ENCODE data around the gene KLF4. TPM values are rescaled to one million over a fixed set of nuclear protein-coding genes. Genes with fewer than 3 reads are reported as not detected.

KLF4 gene
- total RNA-seq, 4 donors from 2014 or later: 41.9 to 87.5 (median 63.7) TPM

DNA sequence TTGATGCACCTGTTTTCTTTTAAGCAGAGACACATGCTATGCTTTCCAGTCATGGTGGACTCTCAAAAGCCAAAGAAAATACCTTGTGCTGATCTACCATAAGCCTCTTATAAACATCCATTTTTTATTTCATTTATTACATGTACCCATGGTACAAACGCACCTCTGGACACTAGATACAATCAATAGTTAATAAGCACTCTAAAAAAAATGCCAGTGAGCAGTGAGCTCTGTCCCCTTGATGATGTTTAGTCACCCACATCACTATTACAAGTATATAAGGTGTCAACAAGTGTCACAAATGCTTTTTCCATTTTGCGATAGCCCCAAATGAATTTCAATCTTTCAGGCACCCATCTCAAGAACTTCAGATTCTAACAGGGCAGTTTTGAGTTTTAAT, 5.9 kb downstream of the KLF4 start:
- Histone ChIP-seq H3K27ac (replicated peaks in 1 of 4) (peak overlapping the region in 3 of 4 donors; percentile 37 to 95 (median 94)), H3K36me3 (peaks cover 0 to 37% (median 22%) of the 10 kb centered on the region in 4 donors), H3K27me3 (no peaks in the 10 kb centered on the region), H3K9me3 (no peaks in the 10 kb centered on the region), H3K4me3 (peak overlapping the region in 2 of 4 donors; percentile 82 to 94), H3K4me1 (peaks cover 6 to 47% (median 40%) of the 10 kb centered on the region in 4 donors)
- WGBS: 69% methylated on average over 2 of the region's 2 CpGs
- intact Hi-C loops (cut with DNase I): loop anchor here (5.0 to 10.0 kb wide), 5 partner anchors 411 to 1084 kb away; no protein-coding TSS in a partner anchor
- no peak for TF ChIP-seq CTCF (IDR thresholded peaks at IDR 0.05)
- TF ChIP-seq EP300 (IDR thresholded peaks at IDR 0.05): no peak
- TF ChIP-seq POLR2AphosphoS5 (IDR thresholded peaks at IDR 0.05): no peak
- TF ChIP-seq POLR2A (IDR thresholded peaks at IDR 0.05; ENCODE audit: low read depth): no peak
- no peak for DNase-seq (ENCODE audit: extremely low spot score)

- intact Hi-C loops (cut with DNase I): loop anchor here (5.0 to 10.0 kb wide), 5 partner anchors 414 to 1086 kb away; no protein-coding TSS in a partner anchor
- H3K4me1 ChIP-seq: peaks cover 0 to 27% (median 16%) of the 10 kb centered on the region in 4 donors
- H3K36me3 ChIP-seq: peaks cover 0 to 15% (median 7%) of the 10 kb centered on the region in 4 donors
- H3K27ac ChIP-seq (replicated peaks in 1 of 4): peak overlapping the region in 3 of 4 donors; percentile 3 to 51 (median 12)
- H3K4me3 ChIP-seq: no peak overlapping the region
- TF ChIP-seq EP300 (IDR thresholded peaks at IDR 0.05) (no peak), CTCF (IDR thresholded peaks at IDR 0.05) (peak in 1 of 3 experiments; percentile 12)
- no peak for DNase-seq (ENCODE audit: extremely low spot score)
- H3K27me3 ChIP-seq: no peaks in the 10 kb centered on the region
- no peaks in the 10 kb centered on the region for H3K9me3 ChIP-seq
- WGBS: 38% methylated on average over 4 of the region's 4 CpGs
These were observed 8.5 kb downstream of the KLF4 start for GRCh38 chr9:107481035-107481434.

GRCh38 chr9:107480386-107480789, 9.2 kb downstream of the KLF4 start:
- peak overlapping the region in 2 of 4 donors; percentile 16 to 23 for H3K4me3 ChIP-seq
- no peak for DNase-seq (ENCODE audit: extremely low spot score)
- H3K9me3 ChIP-seq: no peaks in the 10 kb centered on the region
- TF ChIP-seq CTCF (IDR thresholded peaks at IDR 0.05) (no peak), POLR2AphosphoS5 (IDR thresholded peaks at IDR 0.05) (no peak), POLR2A (IDR thresholded peaks at IDR 0.05; ENCODE audit: low read depth) (no peak), EP300 (IDR thresholded peaks at IDR 0.05) (no peak)
- intact Hi-C loops (cut with DNase I): loop anchor here (5.0 to 10.0 kb wide), 5 partner anchors 414 to 1087 kb away; no protein-coding TSS in a partner anchor
- peak overlapping the region in 3 of 4 donors; percentile 3 to 51 (median 12) for H3K27ac ChIP-seq (replicated peaks in 1 of 4)
- peaks cover 0 to 20% (median 10%) of the 10 kb centered on the region in 4 donors for H3K4me1 ChIP-seq
- peaks cover 0 to 8% (median 4%) of the 10 kb centered on the region in 4 donors for H3K36me3 ChIP-seq
- H3K27me3 ChIP-seq: no peaks in the 10 kb centered on the region
- 42% methylated on average over 12 of the region's 12 CpGs for WGBS

DNA sequence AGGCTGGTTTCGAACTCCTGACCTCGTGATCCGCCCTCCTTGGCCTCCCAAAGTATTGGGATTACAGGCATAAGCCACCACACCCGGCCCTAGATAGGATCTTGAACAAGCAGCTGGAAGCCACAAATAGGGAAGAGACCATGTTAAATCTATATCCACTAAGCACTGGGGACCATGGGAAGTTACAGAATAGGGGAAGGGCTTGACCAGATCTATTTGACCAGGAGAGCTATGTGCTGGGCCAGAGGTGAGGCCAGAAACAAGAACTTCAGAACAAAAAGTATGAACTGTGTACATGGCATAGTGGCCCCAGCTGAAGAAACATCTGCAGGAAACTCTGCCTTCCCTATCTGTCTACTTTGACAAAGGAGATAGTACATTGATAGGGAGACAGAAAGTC, 10.8 kb downstream of the KLF4 start:
- Histone ChIP-seq H3K27ac (replicated peaks in 1 of 4) (no peak overlapping the region), H3K9me3 (no peaks in the 10 kb centered on the region), H3K4me3 (no peak overlapping the region), H3K36me3 (no peaks in the 10 kb centered on the region), H3K4me1 (peaks cover 0 to 9% (median 2%) of the 10 kb centered on the region in 4 donors), H3K27me3 (no peaks in the 10 kb centered on the region)
- TF ChIP-seq POLR2AphosphoS5 (IDR thresholded peaks at IDR 0.05): no peak
- no peak for TF ChIP-seq EP300 (IDR thresholded peaks at IDR 0.05)
- TF ChIP-seq POLR2A (IDR thresholded peaks at IDR 0.05; ENCODE audit: low read depth): no peak
- no peak for DNase-seq (ENCODE audit: extremely low spot score)
- intact Hi-C loops (cut with DNase I): no loop called here
- WGBS: 93% methylated on average over 4 of the region's 4 CpGs

DNA sequence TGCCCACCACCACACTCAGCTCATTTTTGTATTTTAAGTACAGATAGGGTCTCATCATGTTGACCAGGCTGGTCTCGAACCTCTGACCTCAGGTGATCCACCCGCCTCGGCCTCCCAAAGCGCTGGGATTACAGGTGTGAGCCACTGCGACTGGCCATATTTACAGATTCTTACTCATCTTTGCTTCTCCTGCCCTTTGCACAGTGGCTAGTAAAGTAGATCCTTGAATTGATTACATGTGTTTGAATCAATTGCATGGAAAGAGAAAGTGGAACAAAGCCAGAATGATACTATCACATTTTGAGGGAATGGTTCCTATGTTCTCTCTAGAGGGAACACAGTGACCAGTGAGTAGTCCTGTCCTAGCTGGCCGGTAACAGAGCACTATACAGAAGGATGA, 15.4 kb downstream of the KLF4 start:
- WGBS: 97% methylated on average over 6 of the region's 6 CpGs
- H3K4me3 ChIP-seq: no peak overlapping the region
- no peak overlapping the region for H3K27ac ChIP-seq (replicated peaks in 1 of 4)
- H3K27me3 ChIP-seq: no peaks in the 10 kb centered on the region
- no peaks in the 10 kb centered on the region for H3K36me3 ChIP-seq
- H3K4me1 ChIP-seq: no peaks in the 10 kb centered on the region
- DNase-seq (ENCODE audit: extremely low spot score): no peak
- TF ChIP-seq POLR2A (IDR thresholded peaks at IDR 0.05; ENCODE audit: low read depth) (no peak), POLR2AphosphoS5 (IDR thresholded peaks at IDR 0.05) (no peak), CTCF (IDR thresholded peaks at IDR 0.05) (no peak), EP300 (IDR thresholded peaks at IDR 0.05) (no peak)
- intact Hi-C loops (cut with DNase I): no loop called here
- no peaks in the 10 kb centered on the region for H3K9me3 ChIP-seq
